ENCODE results near the gene CCT8. TPM values are rescaled to one million over a fixed set of nuclear protein-coding genes. Genes with fewer than 3 reads are reported as not detected.

The CCT8 gene
- total and polyA plus RNA-seq, 2 of the 8 experiments (the other 6 are each of a cell fraction or from before 2014, with no cell fraction given) = 151 to 319 TPM

DNA sequence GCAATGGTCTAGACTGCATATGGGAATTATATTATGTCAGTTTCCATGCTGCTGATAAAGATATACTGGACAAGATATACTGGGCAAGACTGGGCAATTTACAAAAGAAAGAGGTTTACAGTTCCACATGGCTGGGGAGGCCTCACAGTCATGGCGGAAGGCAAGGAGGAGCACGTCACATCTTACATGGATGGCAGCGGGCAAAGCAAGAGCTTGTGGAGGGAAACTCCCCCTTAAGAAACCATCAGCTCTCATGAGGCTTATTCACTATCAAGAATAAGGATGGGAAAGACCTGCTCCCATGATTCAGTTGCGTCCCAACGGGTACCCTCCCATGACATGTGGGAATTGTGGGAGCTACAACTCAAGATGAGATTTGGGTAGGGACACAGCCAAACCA lies 21.2 kb downstream of the CCT8 start:
- H3K23me2 ChIP-seq (ENCODE audit: low read depth, low read length) = no peaks in the 10 kb centered on the region
- DNase-seq (ENCODE audit: low read depth in 1 of 2, low spot score in 2 of 2) (no peak), FAIRE-seq (no peak)
- H2AK5ac ChIP-seq (ENCODE audit: low read depth, low read length) = no peak overlapping the region
- no peak overlapping the region for H3K18ac ChIP-seq (ENCODE audit: extremely low read depth, low read length)
- no peaks in the 10 kb centered on the region for H3K79me2 ChIP-seq (ENCODE audit: control insufficient read depth in 1 of 2, insufficient read depth in 2 of 2, low read length in 2 of 2)
- no peak overlapping the region for H4K5ac ChIP-seq (ENCODE audit: insufficient read length, low read depth, low read length)
- ChIA-PET CTCF (ENCODE audit: partially characterized antibody) (interaction anchor here (0.9 kb wide), 1 partner anchor 11 kb away, joined by 3 read pairs; no protein-coding TSS in a partner anchor), POLR2A (ENCODE audit: partially characterized antibody) (interaction anchor here (0.9 to 7.7 kb wide), 5 partner anchors 13 to 20 kb away, joined by 4 to 37 read pairs (median 5); partner anchors contain the start of gene CCT8)
- 94% methylated on average over 5 of the region's 5 CpGs; no CpG with 5 or more reads in 1 of the 2 experiments for WGBS, 2 experiments (ENCODE audit: extremely low coverage in 1 of 2, insufficient coverage in 1 of 2, insufficient read length in 1 of 2, insufficient replicate concordance in 2 of 2, low coverage in 1 of 2, low lambda C conversion rate in 2 of 2, missing lambda C conversion rate in 1 of 2)
- TF ChIP-seq EZH2 (IDR thresholded peaks at IDR 0.05; ENCODE audit: low read depth, low read length, severe bottlenecking) (no peak), RXRA (IDR thresholded peaks at IDR 0.05; ENCODE audit: insufficient read depth, low read depth, low read length) (no peak), TAF1 (IDR thresholded peaks at IDR 0.05; ENCODE audit: low read depth, low read length) (no peak), ASH2L (IDR thresholded peaks at IDR 0.05; ENCODE audit: low read length) (no peak)
- TF ChIP-seq, protein P1, sequence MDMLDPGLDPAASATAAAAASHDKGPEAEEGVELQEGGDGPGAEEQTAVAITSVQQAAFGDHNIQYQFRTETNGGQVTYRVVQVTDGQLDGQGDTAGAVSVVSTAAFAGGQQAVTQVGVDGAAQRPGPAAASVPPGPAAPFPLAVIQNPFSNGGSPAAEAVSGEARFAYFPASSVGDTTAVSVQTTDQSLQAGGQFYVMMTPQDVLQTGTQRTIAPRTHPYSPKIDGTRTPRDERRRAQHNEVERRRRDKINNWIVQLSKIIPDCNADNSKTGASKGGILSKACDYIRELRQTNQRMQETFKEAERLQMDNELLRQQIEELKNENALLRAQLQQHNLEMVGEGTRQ (IDR thresholded peaks at IDR 0.05; ENCODE audit: low read length) = no peak
- no peaks in the 10 kb centered on the region for H3K27me3 ChIP-seq (replicated peaks in 1 of 4; ENCODE audit: control insufficient read depth in 3 of 4, extremely low read depth in 1 of 4, insufficient read depth in 3 of 4, low read length in 3 of 4)
- peaks cover 0 to 1% of the 10 kb centered on the region in 2 experiments for H4K20me1 ChIP-seq (replicated peaks in 1 of 2; ENCODE audit: control insufficient read depth in 1 of 2, insufficient read depth in 2 of 2, low read length in 2 of 2)
- H3K4me2 ChIP-seq (ENCODE audit: insufficient read depth in 1 of 2, low read depth in 2 of 2, low read length in 2 of 2) = no peak overlapping the region
- no peak overlapping the region for H3K14ac ChIP-seq (ENCODE audit: insufficient read length)
- H3K4ac ChIP-seq (replicated peaks; ENCODE audit: insufficient read length, low read depth, low read length) = no peak overlapping the region
- no peaks in the 10 kb centered on the region for H3K4me1 ChIP-seq (replicated peaks in 1 of 4; ENCODE audit: control insufficient read depth in 3 of 4, insufficient read depth in 4 of 4, low read length in 3 of 4)
- no peak overlapping the region for H3K56ac ChIP-seq (replicated peaks; ENCODE audit: insufficient read length, low read depth, low read length)
- H4K91ac ChIP-seq (replicated peaks; ENCODE audit: insufficient read length, low read length) = no peak overlapping the region
- H3K4me3 ChIP-seq (ENCODE audit: extremely low read depth in 1 of 4, insufficient read depth in 2 of 4, low read depth in 3 of 4, low read length in 4 of 4) = no peak overlapping the region
- no peak overlapping the region for H3K27ac ChIP-seq (ENCODE audit: low read depth, low read length)
- H3K9ac ChIP-seq (replicated peaks in 1 of 4; ENCODE audit: extremely low read depth in 1 of 4, low read depth in 3 of 4, low read length in 3 of 4) = no peak overlapping the region
- no peak overlapping the region for H2BK20ac ChIP-seq (ENCODE audit: low read length)
- H2BK120ac ChIP-seq (replicated peaks; ENCODE audit: low read depth, low read length) = no peak overlapping the region
- H3K79me1 ChIP-seq (ENCODE audit: low read depth, low read length) = no peaks in the 10 kb centered on the region
- no peak overlapping the region for H3K23ac ChIP-seq (ENCODE audit: insufficient read length)
- H2BK15ac ChIP-seq (ENCODE audit: low read length) = no peak overlapping the region
- H2BK12ac ChIP-seq (ENCODE audit: low read depth, low read length) = no peak overlapping the region
- H2BK5ac ChIP-seq (ENCODE audit: low read depth, low read length) = no peak overlapping the region
- H2AFZ ChIP-seq (ENCODE audit: low read length) = no peak overlapping the region
- peaks cover 13 to 78% (median 57%) of the 10 kb centered on the region in 4 experiments; a peak in 7 of 8 replicates for H3K36me3 ChIP-seq (ENCODE audit: control insufficient read depth in 2 of 4, insufficient read depth in 4 of 4, low read length in 3 of 4)
- H3K9me3 ChIP-seq (ENCODE audit: insufficient read depth in 2 of 2, low read depth in 1 of 2, low read length in 1 of 2) = no peaks in the 10 kb centered on the region
- no peak overlapping the region for H4K8ac ChIP-seq (ENCODE audit: extremely low read depth, insufficient read depth, low read length)
